Measurements from ENCODE around the gene VWDE. TPM values are rescaled to one million over a fixed set of nuclear protein-coding genes. Genes with fewer than 3 reads are reported as not detected.

Gene VWDE
- total and polyA plus RNA-seq, 2 of the 13 experiments (the other 11 are each of a cell fraction or from before 2014, with no cell fraction given) = 0.12 to 0.27 TPM

GRCh38 chr7:12385364-12385786, 18.3 kb downstream of the VWDE start:
- POLR2A ChIA-PET = no interaction called here
- Histone ChIP-seq H3K27me3 (ENCODE audit: control insufficient read depth in 1 of 2, insufficient read depth in 2 of 2, low read length in 2 of 2) (no peaks in the 10 kb centered on the region), H4K20me1 (ENCODE audit: insufficient read depth, low read length) (no peaks in the 10 kb centered on the region), H3K4me3 (replicated peaks in 1 of 3; ENCODE audit: insufficient read depth in 1 of 3, low read depth in 2 of 3, low read length in 3 of 3) (no peak overlapping the region), H3K4me1 (ENCODE audit: insufficient read depth, low read length) (no peaks in the 10 kb centered on the region), H2AFZ (ENCODE audit: low read length) (no peak overlapping the region), H3K27ac (ENCODE audit: extremely low read length, insufficient read depth, low read length) (no peak overlapping the region), H3K9ac (ENCODE audit: insufficient read depth, low read depth, low read length) (no peak overlapping the region), H3K36me3 (replicated peaks in 1 of 2; ENCODE audit: control insufficient read depth in 1 of 2, insufficient read depth in 2 of 2, low read length in 2 of 2) (no peaks in the 10 kb centered on the region), H3K9me3 (ENCODE audit: low read length) (no peaks in the 10 kb centered on the region), H3K4me2 (ENCODE audit: low read depth, low read length) (no peak overlapping the region), H3K79me2 (ENCODE audit: insufficient read depth, low read length) (no peaks in the 10 kb centered on the region)
- no peak for TF ChIP-seq ZNF768 (CRISPR knock-in tag; IDR thresholded peaks at IDR 0.05)
- no peak for TF ChIP-seq KDM4B (CRISPR knock-in tag; IDR thresholded peaks at IDR 0.05)
- TF ChIP-seq ZNF44 (CRISPR knock-in tag; IDR thresholded peaks at IDR 0.05) = no peak
- TF ChIP-seq DNMT3B (CRISPR knock-in tag; conservative IDR thresholded peaks at IDR 0.05) = no peak
- TF ChIP-seq ZNF414 (CRISPR knock-in tag; IDR thresholded peaks at IDR 0.05) = no peak
- TF ChIP-seq SIN3A (IDR thresholded peaks at IDR 0.05; ENCODE audit: borderline replicate concordance, low read depth, low read length) = no peak
- no peak for TF ChIP-seq POLR2AphosphoS5 (IDR thresholded peaks at IDR 0.05; ENCODE audit: low read depth, low read length)
- TF ChIP-seq, protein P1, sequence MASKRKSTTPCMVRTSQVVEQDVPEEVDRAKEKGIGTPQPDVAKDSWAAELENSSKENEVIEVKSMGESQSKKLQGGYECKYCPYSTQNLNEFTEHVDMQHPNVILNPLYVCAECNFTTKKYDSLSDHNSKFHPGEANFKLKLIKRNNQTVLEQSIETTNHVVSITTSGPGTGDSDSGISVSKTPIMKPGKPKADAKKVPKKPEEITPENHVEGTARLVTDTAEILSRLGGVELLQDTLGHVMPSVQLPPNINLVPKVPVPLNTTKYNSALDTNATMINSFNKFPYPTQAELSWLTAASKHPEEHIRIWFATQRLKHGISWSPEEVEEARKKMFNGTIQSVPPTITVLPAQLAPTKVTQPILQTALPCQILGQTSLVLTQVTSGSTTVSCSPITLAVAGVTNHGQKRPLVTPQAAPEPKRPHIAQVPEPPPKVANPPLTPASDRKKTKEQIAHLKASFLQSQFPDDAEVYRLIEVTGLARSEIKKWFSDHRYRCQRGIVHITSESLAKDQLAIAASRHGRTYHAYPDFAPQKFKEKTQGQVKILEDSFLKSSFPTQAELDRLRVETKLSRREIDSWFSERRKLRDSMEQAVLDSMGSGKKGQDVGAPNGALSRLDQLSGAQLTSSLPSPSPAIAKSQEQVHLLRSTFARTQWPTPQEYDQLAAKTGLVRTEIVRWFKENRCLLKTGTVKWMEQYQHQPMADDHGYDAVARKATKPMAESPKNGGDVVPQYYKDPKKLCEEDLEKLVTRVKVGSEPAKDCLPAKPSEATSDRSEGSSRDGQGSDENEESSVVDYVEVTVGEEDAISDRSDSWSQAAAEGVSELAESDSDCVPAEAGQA (IDR thresholded peaks at IDR 0.05; ENCODE audit: low read depth) = no peak
- TF ChIP-seq, protein P1 (CRISPR knock-in tag; IDR thresholded peaks at IDR 0.05; ENCODE audit: borderline replicate concordance) = no peak
- TF ChIP-seq, protein P2, sequence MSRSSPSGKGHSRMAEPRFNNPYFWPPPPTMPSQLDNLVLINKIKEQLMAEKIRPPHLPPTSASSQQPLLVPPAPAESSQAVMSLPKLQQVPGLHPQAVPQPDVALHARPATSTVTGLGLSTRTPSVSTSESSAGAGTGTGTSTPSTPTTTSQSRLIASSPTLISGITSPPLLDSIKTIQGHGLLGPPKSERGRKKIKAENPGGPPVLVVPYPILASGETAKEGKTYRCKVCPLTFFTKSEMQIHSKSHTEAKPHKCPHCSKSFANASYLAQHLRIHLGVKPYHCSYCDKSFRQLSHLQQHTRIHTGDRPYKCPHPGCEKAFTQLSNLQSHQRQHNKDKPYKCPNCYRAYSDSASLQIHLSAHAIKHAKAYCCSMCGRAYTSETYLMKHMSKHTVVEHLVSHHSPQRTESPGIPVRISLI (CRISPR knock-in tag; IDR thresholded peaks at IDR 0.05; ENCODE audit: borderline replicate concordance) = no peak
- TF ChIP-seq THAP11 (CRISPR knock-in tag; IDR thresholded peaks at IDR 0.05) = no peak
- TF ChIP-seq, protein P3, sequence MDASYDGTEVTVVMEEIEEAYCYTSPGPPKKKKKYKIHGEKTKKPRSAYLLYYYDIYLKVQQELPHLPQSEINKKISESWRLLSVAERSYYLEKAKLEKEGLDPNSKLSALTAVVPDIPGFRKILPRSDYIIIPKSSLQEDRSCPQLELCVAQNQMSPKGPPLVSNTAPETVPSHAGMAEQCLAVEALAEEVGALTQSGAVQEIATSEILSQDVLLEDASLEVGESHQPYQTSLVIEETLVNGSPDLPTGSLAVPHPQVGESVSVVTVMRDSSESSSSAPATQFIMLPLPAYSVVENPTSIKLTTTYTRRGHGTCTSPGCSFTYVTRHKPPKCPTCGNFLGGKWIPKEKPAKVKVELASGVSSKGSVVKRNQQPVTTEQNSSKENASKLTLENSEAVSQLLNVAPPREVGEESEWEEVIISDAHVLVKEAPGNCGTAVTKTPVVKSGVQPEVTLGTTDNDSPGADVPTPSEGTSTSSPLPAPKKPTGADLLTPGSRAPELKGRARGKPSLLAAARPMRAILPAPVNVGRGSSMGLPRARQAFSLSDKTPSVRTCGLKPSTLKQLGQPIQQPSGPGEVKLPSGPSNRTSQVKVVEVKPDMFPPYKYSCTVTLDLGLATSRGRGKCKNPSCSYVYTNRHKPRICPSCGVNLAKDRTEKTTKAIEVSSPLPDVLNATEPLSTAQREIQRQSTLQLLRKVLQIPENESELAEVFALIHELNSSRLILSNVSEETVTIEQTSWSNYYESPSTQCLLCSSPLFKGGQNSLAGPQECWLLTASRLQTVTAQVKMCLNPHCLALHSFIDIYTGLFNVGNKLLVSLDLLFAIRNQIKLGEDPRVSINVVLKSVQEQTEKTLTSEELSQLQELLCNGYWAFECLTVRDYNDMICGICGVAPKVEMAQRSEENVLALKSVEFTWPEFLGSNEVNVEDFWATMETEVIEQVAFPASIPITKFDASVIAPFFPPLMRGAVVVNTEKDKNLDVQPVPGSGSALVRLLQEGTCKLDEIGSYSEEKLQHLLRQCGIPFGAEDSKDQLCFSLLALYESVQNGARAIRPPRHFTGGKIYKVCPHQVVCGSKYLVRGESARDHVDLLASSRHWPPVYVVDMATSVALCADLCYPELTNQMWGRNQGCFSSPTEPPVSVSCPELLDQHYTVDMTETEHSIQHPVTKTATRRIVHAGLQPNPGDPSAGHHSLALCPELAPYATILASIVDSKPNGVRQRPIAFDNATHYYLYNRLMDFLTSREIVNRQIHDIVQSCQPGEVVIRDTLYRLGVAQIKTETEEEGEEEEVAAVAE (CRISPR knock-in tag; IDR thresholded peaks at IDR 0.05; ENCODE audit: borderline replicate concordance) = no peak
- FAIRE-seq (no peak), ATAC-seq (no peak), DNase-seq (ENCODE audit: low spot score) (no peak)
- in situ Hi-C loops (cut with HindIII; ENCODE audit: extremely low pct_ligation_motif_present, low pct_unique_long_range_greater_than_20kb) = no loop called here
- intact Hi-C loops (cut with micrococcal nuclease; ENCODE audit: unreplicated experiment) = no loop called here
- CTCF ChIA-PET (ENCODE audit: low intra/inter-chr PET ratio, low total read pairs) = no interaction called here
- WGBS (ENCODE audit: low lambda C conversion rate) = 7% methylated on average over 2 of the region's 2 CpGs
- no TSS peak for BruUV-seq (replicated peaks)

All from HepG2 (cell line).